HepG2 (cell line): ENCODE results near the gene HLA-DQA1. TPM values are rescaled to one million over a fixed set of nuclear protein-coding genes. Genes with fewer than 3 reads are reported as not detected.

Source experiments
- ATAC-seq: fragments of 200-7000 bp; cut with Tn5 transposase; 3 replicates; pipeline ENCODE4 v1.9.1; 2020; ENCODE audit warnings: mild to moderate bottlenecking, moderate library complexity
- BruUV-seq: library from RNA; stranded (reverse); fragments of 400-500 nt; replicated peaks from 2 replicates; lab custom pipeline; 2021; lab: Mats Ljungman, UMichigan
- CTCF ChIA-PET: fragments of 300-600 bp; formaldehyde crosslinking; extraction: SDS; loops from one replicate; lab custom pipeline; 2021; ENCODE audit warnings: low total read pairs, inconsistent platforms, low intra/inter-chr PET ratio; lab: Yijun Ruan, JAX
- POLR2A ChIA-PET: fragments of 350-600 bp; sonication (Branson Sonifier 250); formaldehyde crosslinking; loops from one replicate; lab custom pipeline; 2020; ENCODE audit warnings: antibody characterized with exemption, inconsistent platforms; lab: Yijun Ruan, JAX
- DNase-seq: peaks from one replicate; pipeline ENCODE4 v3.0.0-alpha.2; 2015; ENCODE audit warnings: low spot score
- FAIRE-seq: peaks from 3 replicates; lab custom pipeline; 2011; peaks lifted over from hg19 to GRCh38; lab: Jason Lieb, UNC
- H2AFZ ChIP-seq: one replicate; pipeline ENCODE4 v1.6.1; 2011; ENCODE audit warnings: low read length, inconsistent platforms
- H3K27ac ChIP-seq: fragments of 300-600 bp; 3 replicates; pipeline ENCODE4 v1.8.0; 2011; ENCODE audit warnings: mixed run types, mild to moderate bottlenecking, mixed read lengths, low read length, inconsistent platforms; ENCODE audit not compliant: insufficient read depth; ENCODE audit errors: extremely low read length
- H3K27me3 ChIP-seq, 2 experiments: fragments of 200-600 bp in 1 of 2; 2 replicates in 1 of 2; 3 replicates in 1 of 2; pipeline versions ENCODE4 v1.6.0 to v1.8.0; 2011; ENCODE audit warnings: low read length in 2 of 2, mild to moderate bottlenecking in 2 of 2, moderate library complexity in 2 of 2, inconsistent platforms in 1 of 2; ENCODE audit not compliant: insufficient read depth in 2 of 2, control insufficient read depth in 1 of 2
- H3K36me3 ChIP-seq, 2 experiments: fragments of 200-600 bp in 1 of 2; replicated peaks in 1 of 2; 2 replicates in 1 of 2; 3 replicates in 1 of 2; pipeline versions ENCODE4 v1.5.1 to v1.8.0; 2011; ENCODE audit warnings: low read length in 2 of 2, inconsistent platforms in 1 of 2; ENCODE audit not compliant: insufficient read depth in 2 of 2, control insufficient read depth in 1 of 2
- H3K4me1 ChIP-seq: 2 replicates; pipeline ENCODE4 v1.5.1; 2012; ENCODE audit warnings: low read length, inconsistent platforms; ENCODE audit not compliant: insufficient read depth
- H3K4me2 ChIP-seq: 2 replicates; pipeline ENCODE4 v1.6.0; 2011; ENCODE audit warnings: low read depth, low read length, inconsistent platforms
- H3K4me3 ChIP-seq, 3 experiments: fragments of 200-600 bp in 1 of 3; sonication (generic), shearing (Covaris generic) in 1 of 3; replicated peaks in 1 of 3; 2 replicates each; pipeline ENCODE4 v1.5.1; 2011 to 2016; ENCODE audit warnings: low read length in 3 of 3, inconsistent platforms in 2 of 3, low read depth in 2 of 3, mild to moderate bottlenecking in 2 of 3, control low read depth in 1 of 3, mixed read lengths in 1 of 3; ENCODE audit not compliant: insufficient read depth in 1 of 3
- H3K79me2 ChIP-seq: one replicate; pipeline ENCODE4 v1.6.1; 2011; ENCODE audit warnings: low read length, inconsistent platforms; ENCODE audit not compliant: insufficient read depth
- H3K9ac ChIP-seq: 2 replicates; pipeline ENCODE4 v1.6.0; 2011; ENCODE audit warnings: mild to moderate bottlenecking, low read depth, low read length, inconsistent platforms; ENCODE audit not compliant: insufficient read depth
- H3K9me3 ChIP-seq: 2 replicates; pipeline ENCODE4 v1.5.1; 2012; ENCODE audit warnings: mild to moderate bottlenecking, low read length
- H4K20me1 ChIP-seq: 2 replicates; pipeline ENCODE4 v1.6.0; 2011; ENCODE audit warnings: inconsistent platforms, mild to moderate bottlenecking, low read length, moderate library complexity; ENCODE audit not compliant: insufficient read depth
- AGO1 ChIP-seq: fragments of 200-400 bp; formaldehyde crosslinking; IDR thresholded peaks from 2 replicates; pipeline ENCODE4 v1.6.1; 2017; ENCODE audit warnings: mild to moderate bottlenecking, low read depth, low read length, moderate library complexity; ENCODE audit not compliant: poor library complexity, severe bottlenecking
- ATF7-NPFF ChIP-seq: sonication (generic); formaldehyde crosslinking; IDR thresholded peaks from 2 replicates; pipeline ENCODE4 v1.8.1; 2023; ENCODE audit warnings: mild to moderate bottlenecking, low read depth, missing genetic modification reagents, moderate library complexity
- CBX1 ChIP-seq: IDR thresholded peaks from one replicate; pipeline ENCODE4 v1.6.1; 2016; ENCODE audit warnings: antibody characterized with exemption, low read depth
- GABPB1 ChIP-seq: IDR thresholded peaks from 2 replicates; pipeline ENCODE4 v1.6.1; 2016; ENCODE audit warnings: mild to moderate bottlenecking, missing genetic modification reagents, moderate library complexity, missing compliant biosample characterization
- GATA4 ChIP-seq: sonication (generic); IDR thresholded peaks from 2 replicates; pipeline ENCODE4 v1.6.1; 2016; ENCODE audit warnings: antibody characterized with exemption, low read depth, borderline replicate concordance
- IKZF5 ChIP-seq: IDR thresholded peaks from 2 replicates; pipeline ENCODE4 v1.6.1; 2018; ENCODE audit warnings: missing genetic modification reagents, mild to moderate bottlenecking, missing compliant biosample characterization
- NBN ChIP-seq: fragments of 450-650 bp; conservative IDR thresholded peaks from 2 replicates; pipeline ENCODE4 v1.6.1; 2017
- PCBP1 ChIP-seq: fragments of 200-400 bp; formaldehyde crosslinking; IDR thresholded peaks from 2 replicates; pipeline ENCODE4 v1.6.1; 2017; ENCODE audit warnings: mild to moderate bottlenecking, low read depth, low read length, borderline replicate concordance
- PRDM4 ChIP-seq: sonication (generic); formaldehyde crosslinking; IDR thresholded peaks from 2 replicates; pipeline ENCODE4 v1.9.0; 2021; ENCODE audit warnings: missing genetic modification reagents, borderline replicate concordance
- SKI ChIP-seq: fragments of 450-650 bp; IDR thresholded peaks from one replicate; pipeline ENCODE4 v1.6.1; 2018; ENCODE audit warnings: mild to moderate bottlenecking; ENCODE audit not compliant: partially characterized antibody
- SNRNP70 ChIP-seq: fragments of 200-400 bp; formaldehyde crosslinking; IDR thresholded peaks from 2 replicates; pipeline ENCODE4 v1.6.1; 2017; ENCODE audit warnings: mild to moderate bottlenecking, low read depth, low read length, moderate library complexity
- ZC3H4 ChIP-seq: sonication (generic); formaldehyde crosslinking; IDR thresholded peaks from 2 replicates; pipeline ENCODE4 v1.4.0; 2020; ENCODE audit warnings: missing genetic modification reagents, borderline replicate concordance
- ZFX ChIP-seq: sonication (generic); formaldehyde crosslinking; IDR thresholded peaks from 2 replicates; pipeline ENCODE4 v1.4.0; 2020; ENCODE audit warnings: mild to moderate bottlenecking, low read depth, missing genetic modification reagents, moderate library complexity
- ZNF160 ChIP-seq: sonication (generic); formaldehyde crosslinking; IDR thresholded peaks from 2 replicates; pipeline ENCODE4 v1.8.0; 2022; ENCODE audit warnings: mild to moderate bottlenecking, inconsistent platforms, missing genetic modification reagents
- WGBS: methylation state at CpG from one replicate; pipeline ENCODE4 v1.1.6; 2017; ENCODE audit warnings: low lambda C conversion rate; 5-methylcytosine and 5-hydroxymethylcytosine counted together
- in situ Hi-C: cut with HindIII; loops from 2 replicates; pipeline ENCODE4 v1.10.0; 2017; ENCODE audit warnings: low pct_unique_long_range_greater_than_20kb; ENCODE audit not compliant: extremely low pct_ligation_motif_present
- intact Hi-C: fragments of 100-400 bp; cut with micrococcal nuclease; formaldehyde crosslinking; loops from one replicate; pipeline ENCODE4 v1.10.0; 2022; ENCODE audit not compliant: unreplicated experiment
- polyA plus RNA-seq, 8 experiments: library from polyadenylated mRNA; depleted of rRNA in 3 of 8; stranded (reverse) in 7 of 8; unstranded in 1 of 8; fragments of >200 nt; fragmentation: Illumina TruSeq in 4 of 8; extraction: Trizol in 4 of 8; gene quantifications; 2 replicates each; pipeline versions ENCODE4 v1.2.1 to v1.2.3, GENCODE V29; 2011 to 2016; ENCODE audit warnings: low read depth in 4 of 8, missing spikeins in 1 of 8, mixed read lengths in 1 of 8; ENCODE audit not compliant: insufficient read depth in 1 of 8
- total RNA-seq, 5 experiments: library from RNA; depleted of rRNA; stranded (reverse); fragments of >200 nt; fragmentation: Illumina TruSeq; extraction: Trizol; gene quantifications; 2 replicates each; pipeline ENCODE4 v1.2.3, GENCODE V29; 2016; ENCODE audit warnings: low read depth in 1 of 5

Gene HLA-DQA1
- total and polyA plus RNA-seq, 2 of the 13 experiments (the other 11 are each of a cell fraction or from before 2014, with no cell fraction given), result not detected

- Histone ChIP-seq H3K27me3 (peaks cover 0 to 3% of the 10 kb centered on the region in 2 experiments; a peak in 2 of 5 replicates), H2AFZ (no peak overlapping the region), H3K4me3 (no peak overlapping the region), H3K9me3 (no peaks in the 10 kb centered on the region), H3K4me2 (no peak overlapping the region), H3K4me1 (no peaks in the 10 kb centered on the region), H3K36me3 (no peaks in the 10 kb centered on the region), H3K9ac (no peak overlapping the region), H3K27ac (no peak overlapping the region), H4K20me1 (no peaks in the 10 kb centered on the region), H3K79me2 (no peaks in the 10 kb centered on the region)
- CTCF ChIA-PET, result no interaction called here
- FAIRE-seq (no peak), DNase-seq (no peak), ATAC-seq (no peak)
- WGBS, result 3% methylated on average over 3 of the region's 3 CpGs
- no peak for TF ChIP-seq SNRNP70
- TF ChIP-seq PCBP1, result no peak
- no peak for TF ChIP-seq ZC3H4 (CRISPR knock-in tag)
- TF ChIP-seq CBX1, result no peak
- TF ChIP-seq GATA4, result no peak
- TF ChIP-seq ZNF160, result no peak
- no peak for TF ChIP-seq ATF7-NPFF
- TF ChIP-seq NBN, result no peak
- no peak for TF ChIP-seq SKI
- TF ChIP-seq AGO1, result no peak
- TF ChIP-seq PRDM4 (CRISPR knock-in tag), result no peak
- no peak for TF ChIP-seq IKZF5 (CRISPR knock-in tag)
- TF ChIP-seq ZFX, result no peak
- no peak for TF ChIP-seq GABPB1 (CRISPR knock-in tag)
- intact Hi-C loops, result no loop called here
- in situ Hi-C loops, result no loop called here
- BruUV-seq, result no TSS peak
- POLR2A ChIA-PET, result no interaction called here
Measured at GRCh38 chr6:32621372-32621771, 15.8 kb upstream of the HLA-DQA1 start.
